Neuron (in vitro differentiated cells): ENCODE measurements around the gene HDAC4.

Source experiments
- H2AFZ ChIP-seq: one replicate; pipeline ENCODE4 v1.6.1; 2013; ENCODE audit warnings: low read depth, mild to moderate bottlenecking, inconsistent platforms, low read length, moderate library complexity
- H3K27me3 ChIP-seq: one replicate; pipeline ENCODE4 v1.6.1; 2013; ENCODE audit warnings: low read length; ENCODE audit not compliant: insufficient read depth
- H3K36me3 ChIP-seq: one replicate; pipeline ENCODE4 v1.6.1; 2013; ENCODE audit warnings: low read length; ENCODE audit not compliant: insufficient read depth
- H3K4me1 ChIP-seq: one replicate; pipeline ENCODE4 v1.6.1; 2013; ENCODE audit warnings: low read length; ENCODE audit not compliant: insufficient read depth
- H3K4me3 ChIP-seq: 2 replicates; pipeline ENCODE4 v1.5.1; 2013; ENCODE audit warnings: mild to moderate bottlenecking, low read length, moderate library complexity
- H3K9me3 ChIP-seq: one replicate; pipeline ENCODE4 v1.6.1; 2013; ENCODE audit warnings: low read length

The HDAC4 gene

DNA sequence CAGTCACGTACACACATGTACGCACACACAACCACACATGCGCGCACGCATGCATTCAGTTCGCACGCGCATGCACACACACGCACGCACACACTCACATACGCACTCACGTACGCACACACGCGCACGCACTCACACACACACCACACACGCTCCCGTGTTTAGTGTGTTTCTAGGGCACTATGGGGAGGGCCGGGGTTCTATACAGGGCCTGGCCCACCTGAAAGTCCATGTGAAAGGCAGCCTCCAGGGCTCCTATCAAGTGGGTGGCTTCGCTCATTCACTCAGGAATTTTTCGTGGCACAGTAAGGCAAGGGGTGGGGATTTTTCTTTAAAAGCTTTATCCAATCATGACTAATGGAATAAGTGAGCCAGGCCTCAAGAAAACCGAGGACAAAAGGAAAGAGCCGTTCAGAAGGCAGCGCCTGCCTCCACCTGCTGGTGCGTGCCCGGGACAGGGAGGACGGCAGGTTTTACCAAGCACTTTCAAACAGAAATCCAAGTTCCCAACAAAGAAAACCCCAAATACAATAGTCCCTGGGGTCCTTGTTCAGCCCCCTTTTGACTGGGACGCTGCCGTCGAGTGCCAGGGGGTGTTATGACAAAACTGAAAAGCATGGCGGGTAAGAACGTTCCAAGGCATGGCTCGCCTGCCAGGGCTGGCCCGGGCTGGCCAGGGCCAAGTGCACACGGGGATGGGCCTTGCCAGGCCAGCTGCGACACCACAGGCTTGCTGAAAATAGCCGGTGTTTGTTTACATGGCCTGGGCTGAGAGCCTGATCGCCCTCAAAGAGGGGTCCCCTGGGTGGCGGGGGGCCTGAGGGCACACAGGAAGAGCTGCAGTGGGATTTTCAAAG lies 110.0 kb downstream of the HDAC4 start:
- no peak overlapping the region for H2AFZ ChIP-seq
- H3K27me3 ChIP-seq, result no peaks in the 10 kb centered on the region
- no peak overlapping the region for H3K4me3 ChIP-seq
- no peaks in the 10 kb centered on the region for H3K9me3 ChIP-seq
- no peaks in the 10 kb centered on the region for H3K36me3 ChIP-seq
- peaks cover 58% of the 10 kb centered on the region for H3K4me1 ChIP-seq

DNA sequence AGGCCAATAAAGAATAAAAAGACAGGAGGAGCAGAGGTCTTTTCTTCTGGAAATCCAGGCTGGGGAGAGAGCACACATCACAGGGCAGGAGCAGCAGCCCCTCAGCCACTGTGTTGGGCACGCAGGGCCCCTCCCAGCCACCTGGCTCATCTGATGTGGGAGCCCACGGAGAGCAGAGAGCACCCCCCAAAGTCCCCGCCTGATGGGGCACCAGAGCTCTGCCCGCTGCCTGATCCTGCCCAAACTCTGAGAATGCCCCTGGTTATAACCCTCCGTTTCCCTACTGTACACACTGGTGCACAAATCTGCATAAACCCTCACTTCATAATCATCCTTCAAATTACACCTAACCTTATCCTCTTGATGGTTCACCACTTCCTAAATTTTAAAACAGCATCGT lies 111.3 kb downstream of the HDAC4 start:
- H2AFZ ChIP-seq, result no peak overlapping the region
- H3K4me3 ChIP-seq, result no peak overlapping the region
- no peaks in the 10 kb centered on the region for H3K9me3 ChIP-seq
- H3K27me3 ChIP-seq, result no peaks in the 10 kb centered on the region
- no peaks in the 10 kb centered on the region for H3K36me3 ChIP-seq
- H3K4me1 ChIP-seq, result peaks cover 59% of the 10 kb centered on the region

DNA sequence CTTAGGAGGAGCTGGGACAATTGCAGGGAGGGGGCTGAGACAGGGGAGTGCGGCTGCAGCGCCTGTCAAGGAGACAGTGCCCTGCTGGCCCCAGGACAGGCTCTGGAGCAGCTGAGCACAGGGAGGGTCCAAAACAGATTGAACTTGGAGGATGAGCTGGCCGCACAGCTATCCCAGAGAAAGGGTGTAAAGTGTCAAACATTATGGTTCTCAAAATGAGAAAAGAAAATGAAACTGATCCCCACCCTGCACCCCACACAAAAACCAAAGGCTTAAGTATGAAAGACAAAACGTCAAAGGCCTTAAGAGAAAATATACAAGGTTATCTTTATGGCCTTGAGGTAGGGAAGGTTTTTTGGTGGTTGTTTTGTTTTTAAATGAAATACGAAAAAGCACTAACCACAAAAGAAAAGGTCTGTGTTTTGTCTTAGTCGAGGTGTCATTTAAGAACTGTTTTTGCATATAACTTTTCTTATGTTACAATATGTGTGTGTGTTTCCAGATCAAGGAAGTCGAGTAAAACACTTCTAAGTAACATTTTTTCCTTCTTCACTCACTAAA lies 111.8 kb downstream of the HDAC4 start:
- Histone ChIP-seq H2AFZ (no peak overlapping the region), H3K27me3 (no peaks in the 10 kb centered on the region), H3K9me3 (no peaks in the 10 kb centered on the region), H3K4me1 (peaks cover 59% of the 10 kb centered on the region), H3K4me3 (no peak overlapping the region), H3K36me3 (no peaks in the 10 kb centered on the region)

DNA sequence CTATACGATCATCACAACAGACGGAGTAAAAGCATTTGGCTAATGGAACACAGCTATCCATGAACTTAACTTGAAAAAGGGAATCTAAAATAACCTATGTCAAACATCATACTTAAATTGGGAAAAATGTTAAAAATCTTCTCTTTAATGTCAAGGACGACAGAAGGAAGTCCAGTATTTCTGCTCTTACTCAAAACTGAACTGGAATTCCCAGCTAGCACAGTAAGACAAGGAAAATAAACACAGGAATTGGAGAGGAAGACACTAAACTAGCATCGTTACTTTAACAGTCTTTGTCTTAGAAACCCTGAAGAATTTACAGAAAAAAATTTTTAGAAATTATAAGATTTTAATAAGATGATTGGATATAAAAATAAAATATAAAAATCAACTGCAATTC lies 112.6 kb downstream of the HDAC4 start:
- Histone ChIP-seq H3K27me3 (no peaks in the 10 kb centered on the region), H3K36me3 (no peaks in the 10 kb centered on the region), H2AFZ (no peak overlapping the region), H3K4me3 (no peak overlapping the region), H3K9me3 (no peaks in the 10 kb centered on the region), H3K4me1 (peaks cover 55% of the 10 kb centered on the region)

DNA sequence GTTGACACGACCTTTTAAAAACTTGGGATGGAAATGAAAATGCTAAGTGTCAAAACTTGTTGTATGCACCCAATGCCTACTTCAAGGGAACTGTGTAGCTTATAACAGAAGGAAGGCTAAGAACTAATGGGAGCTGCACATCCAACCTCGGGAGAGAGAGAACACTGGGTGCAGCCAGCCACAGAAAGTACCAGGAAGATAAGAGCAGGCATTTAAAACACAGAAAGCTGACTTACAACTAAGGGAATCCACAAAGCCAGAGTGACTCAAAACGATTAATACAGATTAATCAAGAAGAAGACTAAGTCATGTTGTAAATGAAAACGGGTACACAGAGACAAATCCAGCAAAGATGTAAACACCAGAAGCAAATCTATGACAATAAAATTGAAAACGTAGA lies 113.4 kb downstream of the HDAC4 start:
- Histone ChIP-seq H2AFZ (no peak overlapping the region), H3K4me3 (no peak overlapping the region), H3K9me3 (no peaks in the 10 kb centered on the region), H3K36me3 (no peaks in the 10 kb centered on the region), H3K4me1 (peaks cover 47% of the 10 kb centered on the region), H3K27me3 (no peaks in the 10 kb centered on the region)

GRCh38 chr2:239286901-239287300 lies 113.9 kb downstream of the HDAC4 start:
- Histone ChIP-seq H3K36me3 (no peaks in the 10 kb centered on the region), H3K4me3 (no peak overlapping the region), H2AFZ (no peak overlapping the region), H3K9me3 (no peaks in the 10 kb centered on the region), H3K4me1 (peaks cover 41% of the 10 kb centered on the region), H3K27me3 (no peaks in the 10 kb centered on the region)

- H3K36me3 ChIP-seq, result no peaks in the 10 kb centered on the region
- no peak overlapping the region for H2AFZ ChIP-seq
- H3K4me3 ChIP-seq, result no peak overlapping the region
- no peaks in the 10 kb centered on the region for H3K27me3 ChIP-seq
- H3K4me1 ChIP-seq, result peaks cover 31% of the 10 kb centered on the region
- H3K9me3 ChIP-seq, result no peaks in the 10 kb centered on the region
Observed at GRCh38 chr2:239285932-239286230, 114.9 kb downstream of the HDAC4 start.

GRCh38 chr2:239285071-239285931 lies 115.5 kb downstream of the HDAC4 start:
- H3K4me3 ChIP-seq, result no peak overlapping the region
- no peaks in the 10 kb centered on the region for H3K36me3 ChIP-seq
- H3K9me3 ChIP-seq, result no peaks in the 10 kb centered on the region
- H3K27me3 ChIP-seq, result no peaks in the 10 kb centered on the region
- H2AFZ ChIP-seq, result no peak overlapping the region
- peaks cover 25% of the 10 kb centered on the region for H3K4me1 ChIP-seq

- Histone ChIP-seq H3K4me3 (no peak overlapping the region), H3K36me3 (no peaks in the 10 kb centered on the region), H2AFZ (no peak overlapping the region), H3K4me1 (peaks cover 20% of the 10 kb centered on the region), H3K9me3 (no peaks in the 10 kb centered on the region), H3K27me3 (no peaks in the 10 kb centered on the region)
Observed at GRCh38 chr2:239283961-239284795, 116.6 kb downstream of the HDAC4 start.

DNA sequence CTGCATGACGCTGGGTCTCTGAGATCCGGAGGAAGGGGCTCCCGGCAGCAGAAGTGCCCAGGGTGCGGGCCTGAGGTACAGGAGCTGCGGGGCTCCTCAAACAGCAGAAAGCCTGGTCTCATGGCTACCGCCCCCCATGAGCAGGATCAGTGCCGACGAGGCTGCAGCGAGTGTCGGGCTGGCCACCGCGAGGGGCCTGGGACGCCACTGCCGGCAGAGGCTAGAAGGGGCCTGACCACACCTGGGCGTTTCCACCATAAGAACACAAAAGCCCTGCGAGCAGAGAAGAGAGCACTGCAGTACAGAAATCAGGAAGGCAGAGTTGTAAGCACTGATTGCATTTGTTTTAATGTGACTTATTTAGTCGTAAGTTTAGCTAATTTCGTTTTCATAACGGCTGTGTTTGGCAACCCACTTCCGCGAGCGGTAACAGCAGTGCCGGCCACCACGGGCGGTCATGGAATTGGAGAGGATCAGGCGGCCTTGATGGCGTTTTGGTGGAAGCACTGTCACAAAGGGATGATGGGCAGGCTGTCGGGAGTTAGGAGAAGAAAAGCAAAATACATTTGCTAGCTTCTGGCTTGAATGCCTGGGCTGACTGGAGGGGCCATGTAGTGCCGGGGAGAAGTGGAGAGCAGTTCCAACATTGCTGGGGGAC lies 117.4 kb downstream of the HDAC4 start:
- no peak overlapping the region for H3K4me3 ChIP-seq
- no peak overlapping the region for H2AFZ ChIP-seq
- no peaks in the 10 kb centered on the region for H3K36me3 ChIP-seq
- H3K4me1 ChIP-seq, result peaks cover 13% of the 10 kb centered on the region
- H3K9me3 ChIP-seq, result no peaks in the 10 kb centered on the region
- H3K27me3 ChIP-seq, result no peaks in the 10 kb centered on the region

DNA sequence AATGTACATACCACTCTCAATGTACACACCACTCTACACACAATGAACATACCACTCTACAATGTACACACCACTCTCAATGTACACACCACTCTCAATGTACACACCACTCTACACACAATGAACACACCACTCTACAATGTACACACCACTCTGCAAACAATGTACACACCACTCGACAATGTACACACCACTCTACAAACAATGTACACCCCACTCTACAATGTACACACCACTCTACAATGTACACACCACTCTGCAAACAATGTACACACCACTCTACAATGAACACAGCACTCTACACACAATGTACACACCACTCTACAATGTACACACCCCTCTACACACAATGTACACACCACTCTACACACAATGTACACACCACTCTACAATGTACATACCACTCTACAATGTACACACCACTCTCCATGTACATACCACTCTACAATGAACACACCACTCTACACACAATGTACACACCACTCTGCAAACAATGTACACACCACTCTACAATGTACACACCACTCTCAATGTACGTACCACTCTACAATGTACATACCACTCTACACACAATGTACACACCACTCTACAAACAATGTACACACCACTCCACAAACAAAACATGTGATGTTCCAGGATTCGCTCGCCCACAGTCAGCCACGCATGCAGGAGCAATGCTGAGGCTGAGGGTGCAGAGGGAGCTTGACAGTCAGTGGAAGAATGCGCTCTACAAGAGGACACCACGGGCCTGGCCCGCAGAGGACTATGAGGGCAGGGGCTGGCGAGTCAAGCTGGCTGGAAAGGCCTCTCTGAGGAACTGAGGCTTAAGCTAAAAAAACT lies 118.2 kb downstream of the HDAC4 start:
- no peaks in the 10 kb centered on the region for H3K27me3 ChIP-seq
- peaks cover 9% of the 10 kb centered on the region for H3K4me1 ChIP-seq
- no peaks in the 10 kb centered on the region for H3K36me3 ChIP-seq
- no peak overlapping the region for H2AFZ ChIP-seq
- no peaks in the 10 kb centered on the region for H3K9me3 ChIP-seq
- H3K4me3 ChIP-seq, result no peak overlapping the region
